HG03469 (cell line): ENCODE results near the gene GRAP2.
"Not testable (repeated sequence)": the region's sequence is repeated elsewhere in the genome, so short reads cannot be mapped to it uniquely, and the experiment has no call there.

ENCODE experiments used
- ATAC-seq: cut with Tn5 transposase; IDR thresholded peaks from one replicate; pipeline ENCODE4 v1.9.1; 2021; ENCODE audit warnings: mild to moderate bottlenecking, moderate library complexity, moderate number of reproducible peaks; ENCODE audit not compliant: unreplicated experiment

The GRAP2 gene

GRCh38 chr22:39942439-39943230 lies 41.8 kb downstream of the GRAP2 start:
- ATAC-seq: no peak

- ATAC-seq: no peak
Observed at GRCh38 chr22:39943337-39943736, 42.5 kb downstream of the GRAP2 start.

GRCh38 chr22:39943953-39944872 lies 43.3 kb downstream of the GRAP2 start:
- ATAC-seq: no peak

GRCh38 chr22:39946126-39946502 lies 45.2 kb downstream of the GRAP2 start:
- no peak for ATAC-seq

- ATAC-seq: no peak
Observed at GRCh38 chr22:39946503-39947219, 45.8 kb downstream of the GRAP2 start.

GRCh38 chr22:39947220-39948216 lies 46.6 kb downstream of the GRAP2 start:
- no peak for ATAC-seq

GRCh38 chr22:39949964-39950737 lies 49.3 kb downstream of the GRAP2 start:
- ATAC-seq: no peak

- not testable (repeated sequence) for ATAC-seq
Observed at GRCh38 chr22:39951603-39952293, 50.9 kb downstream of the GRAP2 start.

- ATAC-seq: no peak
Observed at GRCh38 chr22:39952347-39952746, 51.5 kb downstream of the GRAP2 start.

- no peak for ATAC-seq
Observed at GRCh38 chr22:39953101-39953500, 52.2 kb downstream of the GRAP2 start.

- no peak for ATAC-seq
Observed at GRCh38 chr22:39954584-39955055, 53.7 kb downstream of the GRAP2 start.

- no peak for ATAC-seq
Observed at GRCh38 chr22:39955675-39956074, 54.8 kb downstream of the GRAP2 start.

GRCh38 chr22:39956932-39957664 lies 56.2 kb downstream of the GRAP2 start:
- no peak for ATAC-seq

- no peak for ATAC-seq
Observed at GRCh38 chr22:39958009-39958711, 57.3 kb downstream of the GRAP2 start.

GRCh38 chr22:39958949-39959639 lies 58.2 kb downstream of the GRAP2 start:
- ATAC-seq: no peak

- no peak for ATAC-seq
Observed at GRCh38 chr22:39959640-39960447, 59.0 kb downstream of the GRAP2 start, which contains the start of gene TMA7B. TMA7B (plus strand) TSS chr22:39960397; CDS start chr22:39964375, 3,978 bp downstream.
